NB4 (cell line): Measurements from ENCODE around the gene FUOM.
A peak's percentile ranks its signal among the peaks of the same experiment; 100 is the strongest.
"Not testable (repeated sequence)": the region's sequence is repeated elsewhere in the genome, so short reads cannot be mapped to it uniquely, and the experiment has no call there.

Experiments used
- DNase-seq: peaks from one replicate; pipeline ENCODE4 v3.0.0; 2010; ENCODE audit warnings: low read depth
- H3K4me3 ChIP-seq: one replicate; pipeline ENCODE4 v1.5.1; 2011; ENCODE audit warnings: mild to moderate bottlenecking, low read depth, low read length, moderate library complexity
- CTCF ChIP-seq: IDR thresholded peaks from one replicate; pipeline ENCODE4 v1.5.1; 2012; ENCODE audit warnings: low read depth, low read length
- MYC ChIP-seq: IDR thresholded peaks from 2 replicates; pipeline ENCODE4 v1.6.1; 2011; ENCODE audit warnings: low read depth, low read length
- POLR2A ChIP-seq: IDR thresholded peaks from 2 replicates; pipeline ENCODE4 v1.6.1; 2011; ENCODE audit warnings: mild to moderate bottlenecking; ENCODE audit not compliant: insufficient read length; ENCODE audit errors: extremely low read depth
- TF ChIP-seq, protein P1 (sequence below): IDR thresholded peaks from 2 replicates; pipeline ENCODE4 v1.6.1; 2011; ENCODE audit warnings: low read depth, low read length

Gene FUOM

GRCh38 chr10:133377818-133378250 lies 20.0 kb upstream of the FUOM start:
- H3K4me3 ChIP-seq: no peak overlapping the region
- TF ChIP-seq, protein P1, sequence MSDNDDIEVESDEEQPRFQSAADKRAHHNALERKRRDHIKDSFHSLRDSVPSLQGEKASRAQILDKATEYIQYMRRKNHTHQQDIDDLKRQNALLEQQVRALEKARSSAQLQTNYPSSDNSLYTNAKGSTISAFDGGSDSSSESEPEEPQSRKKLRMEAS: no peak
- no peak for DNase-seq

DNA sequence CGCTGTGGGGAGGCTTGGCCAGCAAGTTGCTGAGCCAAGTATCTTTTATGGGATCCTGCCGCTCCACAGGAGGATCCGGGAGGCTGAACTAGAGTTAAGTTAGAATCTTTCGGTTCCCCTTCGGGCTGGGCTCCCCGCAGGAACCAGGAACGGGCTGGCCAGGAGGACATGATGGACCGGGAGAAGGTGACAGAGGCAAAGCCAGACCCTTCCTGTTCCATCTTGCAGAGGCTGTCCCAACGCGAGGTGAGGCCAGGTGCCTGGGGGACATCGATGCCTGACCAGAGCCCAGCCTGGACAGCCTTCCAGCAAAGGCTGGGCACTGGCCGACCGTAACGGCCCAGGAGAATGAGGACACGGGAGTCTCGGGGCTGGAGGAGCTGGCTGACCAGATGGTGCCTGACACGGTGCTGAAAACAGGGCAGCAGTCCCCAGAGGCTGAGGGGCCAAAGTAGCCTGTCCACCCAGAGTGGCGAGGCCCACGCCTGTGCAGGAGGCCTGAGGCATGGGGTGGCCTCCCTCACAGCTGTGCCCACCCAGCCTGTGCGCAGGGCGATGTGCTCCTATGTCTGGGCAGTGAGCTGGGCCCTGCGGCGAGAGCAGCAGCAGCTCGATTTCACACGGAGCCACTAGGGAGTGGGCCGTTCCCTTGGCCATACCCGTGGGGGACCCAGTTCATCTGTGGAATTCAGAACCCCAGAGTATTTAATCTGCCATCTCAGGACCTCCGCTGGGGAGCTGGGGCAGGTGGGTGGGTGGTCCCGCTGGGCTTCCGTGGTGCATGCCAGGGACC lies 19.4 kb upstream of the FUOM start:
- TF ChIP-seq POLR2A (no peak), MYC (no peak), CTCF (no peak)
- TF ChIP-seq, protein P1: no peak
- DNase-seq: no peak
- H3K4me3 ChIP-seq: no peak overlapping the region

DNA sequence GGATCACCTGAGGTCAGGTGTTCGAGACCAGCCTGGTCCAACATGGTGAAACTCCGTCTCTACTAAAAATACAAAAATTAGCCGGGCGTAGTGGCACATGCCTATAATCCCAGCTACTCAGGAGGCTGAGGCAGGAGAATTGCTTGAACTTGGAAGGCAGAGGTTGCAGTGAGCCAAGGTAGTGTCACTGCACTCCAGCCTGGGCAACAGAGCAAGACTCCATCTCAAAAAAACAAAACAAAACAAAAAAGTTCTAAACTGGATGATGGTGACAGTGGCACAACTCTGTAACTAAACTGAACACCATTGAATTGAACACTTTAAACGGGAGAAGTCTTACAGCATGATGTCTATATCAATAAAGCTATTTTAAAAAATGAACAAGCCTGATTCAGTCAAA lies 18.4 kb upstream of the FUOM start:
- H3K4me3 ChIP-seq, DNase-seq: not testable (repeated sequence)

GRCh38 chr10:133375357-133376115 lies 17.7 kb upstream of the FUOM start:
- H3K4me3 ChIP-seq: no peak overlapping the region
- no peak for DNase-seq
- no peak for TF ChIP-seq CTCF
- TF ChIP-seq POLR2A: no peak

- TF ChIP-seq CTCF (no peak), MYC (peak; percentile 72), POLR2A (peak; percentile 81)
- TF ChIP-seq, protein P1: peak; percentile 28; the same call in 1 of the 2 replicates
- DNase-seq: peak; percentile 96
- H3K4me3 ChIP-seq: peak within 1 kb of the TSS; percentile 68
Observed at GRCh38 chr10:133373174-133374090, 15.6 kb upstream of the FUOM start, which contains the start of gene ECHS1. Gene ECHS1, minus strand, starts transcription at chr10:133373354. Its CDS starts 21 bp downstream, at chr10:133373333.

- TF ChIP-seq POLR2A (no peak), CTCF (no peak), MYC (no peak)
- TF ChIP-seq, protein P1: no peak
- peak overlapping the region; percentile 43 for H3K4me3 ChIP-seq
- DNase-seq: peak; percentile 28
Observed at GRCh38 chr10:133372507-133372906, 14.7 kb upstream of the FUOM start.
